ENCODE data around the gene TPBGL.

Gene TPBGL

DNA sequence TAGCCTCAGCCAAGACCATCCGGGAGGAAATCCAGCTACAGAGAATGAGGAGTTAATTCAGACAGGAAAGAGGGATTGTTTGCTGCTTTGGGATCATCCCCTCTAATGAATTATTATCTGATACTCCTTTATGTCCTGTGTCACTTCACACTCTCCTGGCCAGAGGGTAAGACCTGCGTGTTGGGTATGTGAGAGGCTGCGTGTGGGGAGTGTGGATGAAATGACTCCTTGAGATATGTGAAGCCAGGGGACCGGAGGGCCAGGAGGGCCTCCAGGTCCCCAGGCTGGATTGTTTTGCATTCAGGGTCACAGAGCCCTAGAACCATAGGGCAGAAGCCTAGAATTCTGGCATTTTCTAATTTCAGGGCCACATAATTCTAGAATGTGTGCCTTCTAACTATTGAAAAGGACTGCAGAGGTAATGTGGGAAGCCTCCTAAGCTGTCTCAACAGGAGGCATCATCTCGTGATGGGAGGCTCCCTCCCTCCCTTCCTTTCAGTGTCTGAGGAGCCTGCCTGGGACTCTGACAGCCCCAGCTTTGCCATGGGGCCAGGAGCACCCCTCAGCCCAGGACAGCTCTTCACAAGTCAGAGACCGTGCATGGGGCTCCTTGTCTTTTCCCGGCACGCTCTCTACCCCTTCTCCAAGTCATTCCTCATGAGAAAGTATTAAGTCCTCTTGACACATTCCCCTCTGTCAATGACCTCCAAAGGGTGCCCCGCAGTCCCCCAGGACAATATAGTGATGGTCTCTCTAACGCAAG lies 3.7 kb downstream of the TPBGL start:
- Histone ChIP-seq H3K9me3 (ENCODE audit: severe bottlenecking) (no peaks in the 10 kb centered on the region), H3K27ac (ENCODE audit: poor library complexity, severe bottlenecking) (no peak overlapping the region), H3K4me3 (ENCODE audit: severe bottlenecking) (no peak overlapping the region), H3K27me3 (ENCODE audit: insufficient read depth, poor library complexity, severe bottlenecking) (peaks cover 38% of the 10 kb centered on the region), H3K36me3 (ENCODE audit: low read depth) (no peaks in the 10 kb centered on the region), H3K4me1 (ENCODE audit: insufficient read depth, poor library complexity, severe bottlenecking) (no peaks in the 10 kb centered on the region)
- no peak for DNase-seq (ENCODE audit: low spot score)
- TF ChIP-seq CTCF (IDR thresholded peaks at IDR 0.05; ENCODE audit: poor library complexity, severe bottlenecking) = no peak
- ATAC-seq (ENCODE audit: low read depth) = no peak

GRCh38 chr11:75245356-75246005 lies 4.9 kb downstream of the TPBGL start:
- Histone ChIP-seq H3K27ac (ENCODE audit: poor library complexity, severe bottlenecking) (no peak overlapping the region), H3K4me3 (ENCODE audit: severe bottlenecking) (no peak overlapping the region), H3K9me3 (ENCODE audit: severe bottlenecking) (no peaks in the 10 kb centered on the region), H3K36me3 (ENCODE audit: low read depth) (no peaks in the 10 kb centered on the region), H3K4me1 (ENCODE audit: insufficient read depth, poor library complexity, severe bottlenecking) (no peaks in the 10 kb centered on the region), H3K27me3 (ENCODE audit: insufficient read depth, poor library complexity, severe bottlenecking) (peaks cover 26% of the 10 kb centered on the region)
- ATAC-seq (ENCODE audit: low read depth) (no peak), DNase-seq (ENCODE audit: low spot score) (no peak)
- TF ChIP-seq CTCF (IDR thresholded peaks at IDR 0.05; ENCODE audit: poor library complexity, severe bottlenecking) = no peak

DNA sequence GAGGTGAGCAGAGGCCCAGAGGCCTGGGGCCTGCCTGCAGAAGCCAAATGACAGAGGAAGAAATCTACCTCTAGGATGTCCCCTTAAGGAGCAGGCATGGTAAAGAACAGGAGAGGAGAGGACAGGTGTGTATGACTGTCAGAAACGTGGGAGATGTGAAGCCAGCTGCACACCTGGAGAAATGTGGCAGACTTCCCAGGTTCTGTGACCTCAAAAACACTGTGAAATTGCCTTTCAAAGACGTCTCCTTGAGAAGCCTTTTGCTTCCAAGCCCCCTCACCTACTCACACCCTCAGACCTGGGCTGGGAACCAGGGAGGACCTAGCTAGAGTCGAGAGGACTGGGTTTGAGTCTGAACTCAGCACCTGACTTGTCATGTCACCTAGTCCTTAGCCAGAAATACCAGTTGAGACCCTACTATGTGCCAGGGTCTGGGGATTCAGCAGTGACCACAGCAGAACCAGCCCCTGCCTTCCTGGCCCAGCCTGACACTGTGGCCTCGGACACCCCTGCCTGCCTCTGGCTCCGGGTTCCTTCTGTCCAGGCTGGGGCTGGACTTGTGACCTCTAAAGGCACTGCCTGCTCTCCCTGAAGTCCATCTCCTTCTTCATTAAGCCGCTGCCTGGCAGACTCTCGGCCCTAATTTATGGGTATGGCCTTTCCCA lies 5.6 kb downstream of the TPBGL start:
- Histone ChIP-seq H3K9me3 (ENCODE audit: severe bottlenecking) (no peaks in the 10 kb centered on the region), H3K4me3 (ENCODE audit: severe bottlenecking) (no peak overlapping the region), H3K27ac (ENCODE audit: poor library complexity, severe bottlenecking) (no peak overlapping the region), H3K36me3 (ENCODE audit: low read depth) (no peaks in the 10 kb centered on the region), H3K4me1 (ENCODE audit: insufficient read depth, poor library complexity, severe bottlenecking) (no peaks in the 10 kb centered on the region), H3K27me3 (ENCODE audit: insufficient read depth, poor library complexity, severe bottlenecking) (peaks cover 23% of the 10 kb centered on the region)
- no peak for TF ChIP-seq CTCF (IDR thresholded peaks at IDR 0.05; ENCODE audit: poor library complexity, severe bottlenecking)
- DNase-seq (ENCODE audit: low spot score) (peak; percentile 33), ATAC-seq (ENCODE audit: low read depth) (no peak)

DNA sequence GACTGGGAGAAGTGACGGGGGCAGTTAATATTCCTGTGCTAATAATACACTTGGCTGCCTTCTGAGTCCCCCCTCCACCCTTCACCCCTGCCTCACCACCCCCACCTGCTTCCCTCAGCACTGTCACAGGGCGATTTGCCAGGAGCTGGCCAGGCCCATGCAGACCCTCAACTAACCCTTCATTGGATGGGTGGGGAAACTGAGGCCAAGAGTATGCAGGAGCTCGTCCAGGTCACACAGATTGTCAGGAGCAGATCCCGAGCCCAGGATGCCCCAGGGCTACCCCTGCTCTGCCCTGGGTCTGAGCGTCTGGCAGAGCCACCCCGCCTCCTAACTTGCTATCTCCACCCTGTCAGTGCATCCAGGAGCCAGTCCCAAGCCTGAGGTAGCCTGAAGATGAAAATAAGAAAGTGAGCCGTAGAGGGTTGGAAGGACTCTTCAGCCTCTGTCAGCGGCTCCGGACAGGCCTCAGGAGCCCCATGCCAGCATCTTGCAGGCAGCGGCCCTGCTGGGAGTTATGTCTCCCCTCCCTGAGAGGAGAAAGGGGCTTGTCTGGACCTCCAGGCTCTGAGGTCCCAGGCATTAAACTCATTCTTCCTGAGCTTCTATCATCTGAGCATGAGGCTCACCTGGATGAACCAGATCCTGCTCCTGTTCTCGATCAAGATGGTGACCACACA lies 6.2 kb downstream of the TPBGL start:
- Histone ChIP-seq H3K27ac (ENCODE audit: poor library complexity, severe bottlenecking) (no peak overlapping the region), H3K4me1 (ENCODE audit: insufficient read depth, poor library complexity, severe bottlenecking) (no peaks in the 10 kb centered on the region), H3K27me3 (ENCODE audit: insufficient read depth, poor library complexity, severe bottlenecking) (peaks cover 23% of the 10 kb centered on the region), H3K9me3 (ENCODE audit: severe bottlenecking) (no peaks in the 10 kb centered on the region), H3K36me3 (ENCODE audit: low read depth) (no peaks in the 10 kb centered on the region), H3K4me3 (ENCODE audit: severe bottlenecking) (no peak overlapping the region)
- no peak for TF ChIP-seq CTCF (IDR thresholded peaks at IDR 0.05; ENCODE audit: poor library complexity, severe bottlenecking)
- DNase-seq (ENCODE audit: low spot score) (peak; percentile 19), ATAC-seq (ENCODE audit: low read depth) (no peak)

Measured in RWPE2 (cell line).